Sciatic nerve (tissue), 2 donors: ENCODE results near the gene SULT1E1. TPM values are rescaled to one million over a fixed set of nuclear protein-coding genes. Genes with fewer than 3 reads are reported as not detected.
A peak's percentile ranks its signal among the peaks of the same experiment; 100 is the strongest.

Experiments used
- ATAC-seq: fragments of 200-7000 bp; cut with Tn5 transposase; one replicate; pipeline ENCODE4 v1.9.1; 2020; ENCODE audit warnings: mild to moderate bottlenecking, moderate library complexity
- DNase-seq: peaks from one replicate; pipeline ENCODE4 v3.0.0-alpha.2; 2020; ENCODE audit warnings: low spot score
- intact Hi-C: fragments of 100-400 bp; cut with DNase I; formaldehyde crosslinking; loops from one replicate; pipeline ENCODE4 v1.14.2; 2022
- total RNA-seq: library from RNA; stranded (reverse); fragmentation: NEBNext Ultra II Directional; extraction: Animal tissue kit (Norgen Biotek cat#: 25700); gene quantifications from one replicate; pipeline ENCODE4 v1.2.1, GENCODE V29; 2021
- donor health status: DM: no; HTN: no; CAD: no.
- donor health status: DM: no; HTN: no; CAD: no.

The SULT1E1 gene
- not detected for total RNA-seq

DNA sequence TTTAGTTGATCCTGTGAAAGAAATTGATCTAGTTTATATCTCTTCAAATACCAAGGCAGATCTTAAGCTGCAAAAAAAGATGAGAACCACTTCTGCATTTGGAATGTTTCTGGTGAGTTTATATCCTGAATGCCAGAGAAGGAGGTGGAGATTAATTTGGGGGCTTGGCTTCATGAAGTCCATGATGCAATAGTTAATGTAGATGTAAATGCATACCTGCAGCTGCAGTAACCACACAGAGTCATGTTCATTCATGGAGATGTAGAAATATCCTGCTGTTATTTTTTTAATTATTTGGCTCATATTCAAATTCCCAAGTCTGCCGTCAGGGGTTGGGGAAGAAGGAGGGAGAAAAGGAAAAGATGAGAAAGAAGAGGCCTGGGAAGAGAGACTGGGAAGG, at the start of gene SULT1E1:
TSS of gene SULT1E1 (minus strand) at position 94 of the 400 bp plus-strand sequence. CDS start 2,501 bp downstream, outside the sequence.
- intact Hi-C loops = no loop called here
- ATAC-seq (no peak), DNase-seq (no peak)

GRCh38 chr4:69909195-69909594, 49.2 kb upstream of the SULT1E1 start:
- no peak for ATAC-seq
- intact Hi-C loops = no loop called here
- DNase-seq = no peak

- DNase-seq (no peak), ATAC-seq (no peak)
- intact Hi-C loops = no loop called here
These were observed 47.2 kb upstream of the SULT1E1 start for GRCh38 chr4:69907151-69907550.

GRCh38 chr4:69896530-69897116, 36.7 kb upstream of the SULT1E1 start:
- ATAC-seq (no peak), DNase-seq (no peak)
- intact Hi-C loops = no loop called here

- DNase-seq = no peak
- intact Hi-C loops = no loop called here
- no peak for ATAC-seq
These were observed 34.8 kb upstream of the SULT1E1 start for GRCh38 chr4:69894721-69895120.

GRCh38 chr4:69894186-69894585, 34.2 kb upstream of the SULT1E1 start:
- DNase-seq (no peak), ATAC-seq (no peak)
- intact Hi-C loops = no loop called here

GRCh38 chr4:69888336-69888735, 28.4 kb upstream of the SULT1E1 start:
- DNase-seq (no peak), ATAC-seq (no peak)
- intact Hi-C loops = no loop called here

GRCh38 chr4:69882150-69882549, 22.2 kb upstream of the SULT1E1 start:
- ATAC-seq = no peak
- DNase-seq = no peak
- intact Hi-C loops = no loop called here

DNA sequence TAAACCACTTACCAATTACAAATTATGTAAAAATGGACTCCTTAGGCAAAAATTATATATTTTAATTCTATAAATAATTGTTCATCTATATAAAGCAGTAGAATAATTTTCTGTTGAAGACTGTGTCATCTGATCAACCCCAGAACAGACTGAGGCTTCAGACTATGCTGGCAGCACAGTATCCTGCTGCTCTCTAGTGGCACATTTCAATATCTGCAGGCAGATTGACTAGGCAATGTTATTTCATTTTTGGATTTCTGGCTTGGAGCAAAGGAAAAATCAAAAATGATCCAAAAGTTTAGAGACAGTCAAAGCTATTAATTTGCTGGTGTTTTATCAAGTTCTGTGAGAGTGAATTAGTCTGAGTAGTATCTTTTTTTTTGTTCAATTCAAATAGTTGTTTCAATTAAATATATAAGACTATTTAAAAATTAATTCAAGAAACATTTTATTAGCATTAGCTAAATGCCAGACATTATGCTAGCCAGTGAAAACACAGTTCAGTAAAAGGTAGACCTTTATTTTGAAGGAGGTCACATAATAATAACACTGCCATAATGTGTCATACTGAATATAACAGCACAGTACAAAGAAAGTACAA, 21.3 kb upstream of the SULT1E1 start:
- DNase-seq = no peak
- ATAC-seq = peak; percentile 76
- intact Hi-C loops = no loop called here

DNA sequence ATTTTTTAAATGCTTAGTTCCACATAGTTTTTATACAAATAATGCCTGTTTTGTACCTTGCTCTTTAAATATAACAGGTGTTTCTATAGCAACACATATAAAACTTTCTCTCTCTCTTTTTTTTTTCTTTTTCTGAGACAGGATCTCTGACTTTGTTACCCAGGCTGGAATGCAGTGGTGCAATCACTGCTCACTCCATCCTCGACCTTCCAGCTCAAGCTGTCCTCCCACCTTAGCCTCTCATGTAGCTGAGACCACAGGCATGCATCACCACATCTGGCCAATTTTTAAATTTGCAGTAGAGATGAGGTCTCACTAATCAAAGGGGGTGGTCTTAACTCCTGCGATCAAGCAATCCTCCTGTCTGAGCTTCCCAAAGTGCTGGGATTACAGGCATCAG, 18.3 kb upstream of the SULT1E1 start:
- intact Hi-C loops = loop anchor here (2.0 kb wide), 1 partner anchor 85 kb away; no protein-coding TSS in a partner anchor
- ATAC-seq (no peak), DNase-seq (no peak)

GRCh38 chr4:69877453-69877852, 17.5 kb upstream of the SULT1E1 start:
- intact Hi-C loops = no loop called here
- ATAC-seq (no peak), DNase-seq (no peak)

GRCh38 chr4:69876071-69876470, 16.1 kb upstream of the SULT1E1 start:
- intact Hi-C loops = no loop called here
- DNase-seq (no peak), ATAC-seq (no peak)

GRCh38 chr4:69875576-69875975, 15.6 kb upstream of the SULT1E1 start:
- ATAC-seq = no peak
- intact Hi-C loops = no loop called here
- DNase-seq = no peak

- no peak for ATAC-seq
- intact Hi-C loops = no loop called here
- no peak for DNase-seq
These were observed 14.6 kb upstream of the SULT1E1 start for GRCh38 chr4:69874507-69874906.

GRCh38 chr4:69861756-69862155, 1.8 kb upstream of the SULT1E1 start:
- intact Hi-C loops = no loop called here
- ATAC-seq = no peak
- DNase-seq = no peak

- ATAC-seq (no peak), DNase-seq (no peak)
- intact Hi-C loops = no loop called here
These were observed 765 bp upstream of the SULT1E1 start for GRCh38 chr4:69860521-69861298.

GRCh38 chr4:69859140-69859685, 732 bp downstream of the SULT1E1 start:
- intact Hi-C loops = no loop called here
- ATAC-seq = no peak
- DNase-seq = no peak

DNA sequence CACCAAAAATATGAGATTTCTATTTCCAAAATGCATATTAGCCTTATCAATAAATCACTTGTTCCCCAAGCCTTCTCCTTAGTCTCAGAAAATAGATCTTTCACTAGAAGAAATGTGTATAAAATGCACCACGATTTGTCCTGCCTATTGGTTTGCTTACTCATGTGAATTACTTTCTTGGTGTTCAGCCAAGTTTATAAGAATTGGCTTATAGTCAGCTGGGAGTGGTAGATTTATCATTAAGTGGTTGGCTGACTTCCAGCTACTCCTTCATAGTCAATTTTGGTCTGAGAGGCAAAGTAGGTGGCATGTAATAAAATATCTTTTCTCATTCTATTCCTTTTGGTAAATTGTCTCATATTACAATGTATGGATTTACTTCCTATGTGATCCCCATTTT, 1.3 kb downstream of the SULT1E1 start:
- ATAC-seq = no peak
- no peak for DNase-seq

GRCh38 chr4:69855822-69856221, 4.1 kb downstream of the SULT1E1 start:
- ATAC-seq (no peak), DNase-seq (no peak)
- intact Hi-C loops = no loop called here

More for the DNA sequence above, 1.3 kb downstream of the SULT1E1 start:
- intact Hi-C loops = no loop called here

DNA sequence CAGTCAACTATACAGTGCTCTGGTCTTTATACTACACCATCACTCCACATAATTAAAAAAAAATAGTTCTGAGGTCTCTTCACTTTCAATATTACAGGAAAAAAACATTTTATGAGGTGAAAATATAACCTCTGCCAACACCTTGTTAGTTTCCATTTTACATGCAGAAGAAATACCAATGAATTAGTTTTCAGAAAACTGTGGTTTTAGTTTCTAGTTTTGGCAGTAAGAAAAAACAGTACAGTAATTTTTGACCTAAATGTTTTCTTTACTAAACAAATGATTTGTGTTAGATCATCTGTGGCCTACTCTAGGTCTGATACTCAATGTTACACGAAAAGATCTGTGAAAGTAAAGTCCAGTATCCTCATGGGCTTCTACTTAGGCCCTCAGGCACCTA, 10.0 kb downstream of the SULT1E1 start:
- intact Hi-C loops = no loop called here
- ATAC-seq (no peak), DNase-seq (no peak)
